Measurements from ENCODE around the gene OBSCN. TPM values are rescaled to one million over a fixed set of nuclear protein-coding genes. Genes with fewer than 3 reads are reported as not detected.

The OBSCN gene
- total and polyA plus RNA-seq, 7 experiments from 2014 or later, result 1.3 to 132 (median 76.4) TPM

- Histone ChIP-seq H3K27me3 (ENCODE audit: control insufficient read depth in 2 of 2, insufficient read depth in 2 of 2, low read length in 2 of 2) (no peaks in the 10 kb centered on the region), H3K4me3 (ENCODE audit: low read length) (no peak overlapping the region), H3K36me3 (ENCODE audit: control insufficient read depth in 2 of 3, insufficient read depth in 3 of 3, low read length in 3 of 3) (peaks cover 0 to 32% (median 5%) of the 10 kb centered on the region in 3 experiments), H3K27ac (ENCODE audit: low read depth, low read length) (no peak overlapping the region), H3K4me1 (ENCODE audit: control insufficient read depth in 2 of 2, insufficient read depth in 2 of 2, low read length in 2 of 2) (no peaks in the 10 kb centered on the region), H3K9me3 (ENCODE audit: control insufficient read depth in 2 of 3, low read length in 3 of 3) (no peaks in the 10 kb centered on the region)
- POLR2A ChIA-PET, result interaction anchor here (0.7 to 1.3 kb wide), 2 partner anchors 10 to 25 kb away, joined by 3 to 4 read pairs; partner anchors contain the start of gene IBA57
- intact Hi-C loops (cut with micrococcal nuclease), result loop anchor here in 1 of 2 donors (2.0 kb wide), 1 partner anchor 37 kb away; no protein-coding TSS in a partner anchor
- peak overlapping the region in 1 of 9 donors; percentile 67 for H3K27ac Mint-ChIP-seq
- no peak for DNase-seq
- CTCF ChIA-PET, result interaction anchor here (1.0 kb wide), 1 partner anchor 100 kb away, joined by 3 read pairs; no protein-coding TSS in a partner anchor
- H3K36me3 Mint-ChIP-seq, result peaks cover 0 to 5% (median 0%) of the 10 kb centered on the region in 5 donors
- H3K9me3 Mint-ChIP-seq, result no peaks in the 10 kb centered on the region
- no peaks in the 10 kb centered on the region for H3K27me3 Mint-ChIP-seq
- no peak overlapping the region for H3K4me3 Mint-ChIP-seq
- no peak for ATAC-seq
- H3K4me1 Mint-ChIP-seq, result peaks cover 1 to 18% (median 8%) of the 10 kb centered on the region in 7 donors
Measured at GRCh38 chr1:228175316-228176023, 32.4 kb upstream of the OBSCN start.

DNA sequence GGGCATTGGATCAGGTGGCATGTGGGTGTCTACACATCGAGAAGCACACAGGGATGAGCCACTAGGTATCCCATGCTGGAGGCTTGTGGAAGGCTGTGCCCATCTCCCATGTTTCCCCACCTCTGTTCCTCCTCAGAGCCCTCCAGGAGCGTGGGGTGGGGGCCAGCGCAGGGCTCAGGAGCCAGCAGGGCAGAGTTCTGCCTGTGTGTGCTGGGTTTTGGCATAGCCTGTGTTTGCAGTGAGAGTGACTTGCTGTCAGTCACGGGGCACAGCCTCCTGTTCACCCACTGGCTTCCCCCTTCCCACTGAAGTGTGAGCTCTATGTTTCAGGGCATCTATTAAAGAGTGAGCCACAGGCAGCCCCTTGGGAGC is 31.8 kb upstream of the OBSCN start:
- peaks cover 0 to 18% (median 6%) of the 10 kb centered on the region in 7 donors for H3K4me1 Mint-ChIP-seq
- DNase-seq, result no peak

DNA sequence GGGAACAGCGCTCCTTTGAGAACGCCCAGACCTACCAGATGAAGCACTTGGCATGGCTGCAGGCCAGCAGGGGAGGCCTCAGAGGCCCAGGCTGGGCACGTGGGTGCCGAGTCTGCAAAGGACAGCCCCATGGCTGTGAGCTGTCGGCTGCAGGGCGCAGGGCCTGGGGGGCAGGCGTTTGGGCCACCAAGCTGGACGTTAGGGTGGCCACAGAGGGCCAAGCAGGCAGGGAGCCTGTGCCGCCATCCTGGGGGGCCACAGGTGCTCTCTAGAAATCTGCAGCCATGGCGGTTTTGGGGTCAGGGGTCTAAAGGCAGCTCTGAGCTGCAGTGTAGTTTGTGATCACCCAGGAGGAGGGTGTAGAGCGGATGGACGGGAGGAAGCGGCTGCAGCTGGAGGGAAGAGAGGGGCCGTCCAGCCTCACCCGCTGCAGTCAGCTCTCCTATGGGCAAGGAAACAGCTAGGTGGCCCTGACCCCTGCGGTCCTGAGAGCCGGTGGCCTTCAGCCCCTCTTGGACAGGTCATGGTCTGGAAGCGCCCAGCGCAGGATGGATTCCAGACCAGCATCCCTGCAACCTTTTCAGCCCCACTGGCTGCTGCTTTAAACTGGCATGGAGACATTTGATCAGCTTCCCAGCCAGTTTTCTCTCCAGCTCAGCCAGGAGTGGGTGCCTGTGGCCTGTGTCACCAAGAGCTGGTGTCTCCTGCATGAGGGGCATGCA is 31.2 kb upstream of the OBSCN start:
- POLR2A ChIA-PET, result no interaction called here

More for the DNA sequence above, 31.8 kb upstream of the OBSCN start:
- H3K4me3 Mint-ChIP-seq, result no peak overlapping the region
- ATAC-seq, result no peak
- intact Hi-C loops (cut with micrococcal nuclease), result no loop called here
- CTCF ChIA-PET, result interaction anchor here (1.0 kb wide), 1 partner anchor 99 kb away, joined by 3 read pairs; no protein-coding TSS in a partner anchor
- H3K9me3 ChIP-seq (ENCODE audit: control insufficient read depth in 2 of 3, low read length in 3 of 3), result no peaks in the 10 kb centered on the region
- H3K27me3 Mint-ChIP-seq, result no peaks in the 10 kb centered on the region
- H3K27me3 ChIP-seq (ENCODE audit: control insufficient read depth in 2 of 2, insufficient read depth in 2 of 2, low read length in 2 of 2), result no peaks in the 10 kb centered on the region
- no peaks in the 10 kb centered on the region for H3K9me3 Mint-ChIP-seq
- POLR2A ChIA-PET, result no interaction called here
- no peak overlapping the region for H3K27ac ChIP-seq (ENCODE audit: low read depth, low read length)
- H3K4me1 ChIP-seq (ENCODE audit: control insufficient read depth in 2 of 2, insufficient read depth in 2 of 2, low read length in 2 of 2), result no peaks in the 10 kb centered on the region
- H3K36me3 ChIP-seq (ENCODE audit: control insufficient read depth in 2 of 3, insufficient read depth in 3 of 3, low read length in 3 of 3), result peaks cover 0 to 30% (median 5%) of the 10 kb centered on the region in 3 experiments
- H3K4me3 ChIP-seq (ENCODE audit: low read length), result no peak overlapping the region
- H3K27ac Mint-ChIP-seq, result peak overlapping the region in 1 of 9 donors; percentile 14
- H3K36me3 Mint-ChIP-seq, result peaks cover 0 to 5% (median 0%) of the 10 kb centered on the region in 5 donors

GRCh38 chr1:228177183-228177475 is 30.7 kb upstream of the OBSCN start:
- intact Hi-C loops (cut with micrococcal nuclease), result no loop called here
- Histone ChIP-seq H3K4me1 (ENCODE audit: control insufficient read depth in 2 of 2, insufficient read depth in 2 of 2, low read length in 2 of 2) (no peaks in the 10 kb centered on the region), H3K9me3 (ENCODE audit: control insufficient read depth in 2 of 3, low read length in 3 of 3) (no peaks in the 10 kb centered on the region), H3K27me3 (ENCODE audit: control insufficient read depth in 2 of 2, insufficient read depth in 2 of 2, low read length in 2 of 2) (no peaks in the 10 kb centered on the region), H3K27ac (ENCODE audit: low read depth, low read length) (no peak overlapping the region), H3K36me3 (ENCODE audit: control insufficient read depth in 2 of 3, insufficient read depth in 3 of 3, low read length in 3 of 3) (peaks cover 0 to 30% (median 5%) of the 10 kb centered on the region in 3 experiments), H3K4me3 (ENCODE audit: low read length) (no peak overlapping the region)
- POLR2A ChIA-PET, result no interaction called here
- H3K9me3 Mint-ChIP-seq, result no peaks in the 10 kb centered on the region
- H3K4me3 Mint-ChIP-seq, result no peak overlapping the region
- CTCF ChIA-PET, result interaction anchor here (1.4 kb wide), 1 partner anchor 46 kb away, joined by 3 read pairs; no protein-coding TSS in a partner anchor
- no peak overlapping the region for H3K27ac Mint-ChIP-seq
- DNase-seq, result no peak
- peaks cover 0 to 5% (median 0%) of the 10 kb centered on the region in 5 donors for H3K36me3 Mint-ChIP-seq
- peaks cover 0 to 18% (median 4%) of the 10 kb centered on the region in 7 donors for H3K4me1 Mint-ChIP-seq
- no peaks in the 10 kb centered on the region for H3K27me3 Mint-ChIP-seq
- ATAC-seq, result no peak

More for the DNA sequence above, 31.2 kb upstream of the OBSCN start:
- Mint-ChIP-seq H3K27ac (no peak overlapping the region), H3K9me3 (no peaks in the 10 kb centered on the region), H3K36me3 (peaks cover 0 to 5% (median 0%) of the 10 kb centered on the region in 5 donors), H3K4me3 (no peak overlapping the region), H3K4me1 (peaks cover 0 to 18% (median 6%) of the 10 kb centered on the region in 7 donors), H3K27me3 (no peaks in the 10 kb centered on the region)
- no peak for ATAC-seq
- Histone ChIP-seq H3K4me1 (ENCODE audit: control insufficient read depth in 2 of 2, insufficient read depth in 2 of 2, low read length in 2 of 2) (no peaks in the 10 kb centered on the region), H3K9me3 (ENCODE audit: control insufficient read depth in 2 of 3, low read length in 3 of 3) (no peaks in the 10 kb centered on the region), H3K4me3 (ENCODE audit: low read length) (no peak overlapping the region), H3K27ac (ENCODE audit: low read depth, low read length) (no peak overlapping the region), H3K36me3 (ENCODE audit: control insufficient read depth in 2 of 3, insufficient read depth in 3 of 3, low read length in 3 of 3) (peaks cover 0 to 30% (median 5%) of the 10 kb centered on the region in 3 experiments), H3K27me3 (ENCODE audit: control insufficient read depth in 2 of 2, insufficient read depth in 2 of 2, low read length in 2 of 2) (no peaks in the 10 kb centered on the region)
- intact Hi-C loops (cut with micrococcal nuclease), result no loop called here
- CTCF ChIA-PET, result interaction anchor here (1.0 to 1.4 kb wide), 2 partner anchors 46 to 99 kb away, joined by 3 read pairs; no protein-coding TSS in a partner anchor
- no peak for DNase-seq

- Mint-ChIP-seq H3K27me3 (no peaks in the 10 kb centered on the region), H3K4me1 (peaks cover 0 to 10% (median 0%) of the 10 kb centered on the region in 7 donors), H3K4me3 (no peak overlapping the region), H3K9me3 (no peaks in the 10 kb centered on the region), H3K36me3 (peaks cover 0 to 5% (median 0%) of the 10 kb centered on the region in 5 donors), H3K27ac (peak overlapping the region in 3 of 9 donors; percentile 10 to 56 (median 46))
- ATAC-seq, result no peak
- POLR2A ChIA-PET, result no interaction called here
- H3K9me3 ChIP-seq (ENCODE audit: control insufficient read depth in 2 of 3, low read length in 3 of 3), result no peaks in the 10 kb centered on the region
- intact Hi-C loops (cut with micrococcal nuclease), result no loop called here
- H3K36me3 ChIP-seq (ENCODE audit: control insufficient read depth in 2 of 3, insufficient read depth in 3 of 3, low read length in 3 of 3), result peaks cover 0 to 26% (median 5%) of the 10 kb centered on the region in 3 experiments
- CTCF ChIA-PET, result interaction anchor here (1.1 to 1.4 kb wide), 2 partner anchors 11 to 47 kb away, joined by 3 read pairs; no protein-coding TSS in a partner anchor
- no peak overlapping the region for H3K4me3 ChIP-seq (ENCODE audit: low read length)
- no peaks in the 10 kb centered on the region for H3K27me3 ChIP-seq (ENCODE audit: control insufficient read depth in 2 of 2, insufficient read depth in 2 of 2, low read length in 2 of 2)
- H3K4me1 ChIP-seq (ENCODE audit: control insufficient read depth in 2 of 2, insufficient read depth in 2 of 2, low read length in 2 of 2), result no peaks in the 10 kb centered on the region
- no peak overlapping the region for H3K27ac ChIP-seq (ENCODE audit: low read depth, low read length)
- no peak for DNase-seq
Measured at GRCh38 chr1:228177721-228178710, 29.8 kb upstream of the OBSCN start.

All from naive thymus-derived CD4-positive, alpha-beta T cell (primary cell).